ENCODE measurements around the gene AAK1.

The AAK1 gene

DNA sequence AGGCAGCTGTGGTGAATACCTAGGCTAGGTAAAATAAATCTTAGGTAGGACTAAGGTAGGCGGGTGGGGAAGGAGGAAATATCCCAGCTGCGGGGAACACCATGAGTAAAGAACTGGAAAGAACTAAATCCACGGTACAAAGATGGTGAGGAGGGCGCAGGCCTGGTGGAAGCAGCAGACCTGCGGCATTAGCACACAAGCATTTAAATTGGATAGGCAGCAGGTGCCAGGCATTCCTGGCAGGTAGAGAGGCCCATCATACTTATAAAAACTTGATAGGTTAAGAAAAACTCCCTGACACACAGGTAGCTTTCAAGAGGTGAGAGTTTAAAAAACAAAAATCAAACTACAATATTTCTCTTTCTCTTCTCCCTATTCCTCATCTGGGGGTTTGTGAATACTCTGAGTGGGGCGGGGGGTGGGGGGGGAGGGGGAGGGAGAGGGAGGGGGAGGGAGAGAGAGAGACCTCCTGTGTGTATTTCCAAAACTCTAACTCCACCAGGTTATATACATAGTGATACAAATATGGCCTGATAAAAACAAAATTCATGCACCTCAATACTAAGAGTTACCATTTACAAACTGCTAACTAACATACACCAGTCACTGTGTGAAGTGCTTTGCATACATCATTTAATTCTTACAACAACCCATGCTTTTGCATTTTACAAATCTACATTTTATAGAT, 13.5 kb downstream of the AAK1 start:
- Histone ChIP-seq H3K4me1 (ENCODE audit: insufficient read depth, poor library complexity, severe bottlenecking) (no peaks in the 10 kb centered on the region), H3K27me3 (ENCODE audit: insufficient read depth, poor library complexity, severe bottlenecking) (no peaks in the 10 kb centered on the region), H3K4me3 (ENCODE audit: severe bottlenecking) (no peak overlapping the region), H3K36me3 (ENCODE audit: low read depth) (no peaks in the 10 kb centered on the region), H3K9me3 (ENCODE audit: severe bottlenecking) (no peaks in the 10 kb centered on the region), H3K27ac (ENCODE audit: poor library complexity, severe bottlenecking) (no peak overlapping the region)
- ATAC-seq (ENCODE audit: low read depth) (no peak), DNase-seq (ENCODE audit: low spot score) (no peak)
- TF ChIP-seq, protein P1, sequence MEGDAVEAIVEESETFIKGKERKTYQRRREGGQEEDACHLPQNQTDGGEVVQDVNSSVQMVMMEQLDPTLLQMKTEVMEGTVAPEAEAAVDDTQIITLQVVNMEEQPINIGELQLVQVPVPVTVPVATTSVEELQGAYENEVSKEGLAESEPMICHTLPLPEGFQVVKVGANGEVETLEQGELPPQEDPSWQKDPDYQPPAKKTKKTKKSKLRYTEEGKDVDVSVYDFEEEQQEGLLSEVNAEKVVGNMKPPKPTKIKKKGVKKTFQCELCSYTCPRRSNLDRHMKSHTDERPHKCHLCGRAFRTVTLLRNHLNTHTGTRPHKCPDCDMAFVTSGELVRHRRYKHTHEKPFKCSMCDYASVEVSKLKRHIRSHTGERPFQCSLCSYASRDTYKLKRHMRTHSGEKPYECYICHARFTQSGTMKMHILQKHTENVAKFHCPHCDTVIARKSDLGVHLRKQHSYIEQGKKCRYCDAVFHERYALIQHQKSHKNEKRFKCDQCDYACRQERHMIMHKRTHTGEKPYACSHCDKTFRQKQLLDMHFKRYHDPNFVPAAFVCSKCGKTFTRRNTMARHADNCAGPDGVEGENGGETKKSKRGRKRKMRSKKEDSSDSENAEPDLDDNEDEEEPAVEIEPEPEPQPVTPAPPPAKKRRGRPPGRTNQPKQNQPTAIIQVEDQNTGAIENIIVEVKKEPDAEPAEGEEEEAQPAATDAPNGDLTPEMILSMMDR (IDR thresholded peaks at IDR 0.05; ENCODE audit: poor library complexity, severe bottlenecking) = no peak

DNA sequence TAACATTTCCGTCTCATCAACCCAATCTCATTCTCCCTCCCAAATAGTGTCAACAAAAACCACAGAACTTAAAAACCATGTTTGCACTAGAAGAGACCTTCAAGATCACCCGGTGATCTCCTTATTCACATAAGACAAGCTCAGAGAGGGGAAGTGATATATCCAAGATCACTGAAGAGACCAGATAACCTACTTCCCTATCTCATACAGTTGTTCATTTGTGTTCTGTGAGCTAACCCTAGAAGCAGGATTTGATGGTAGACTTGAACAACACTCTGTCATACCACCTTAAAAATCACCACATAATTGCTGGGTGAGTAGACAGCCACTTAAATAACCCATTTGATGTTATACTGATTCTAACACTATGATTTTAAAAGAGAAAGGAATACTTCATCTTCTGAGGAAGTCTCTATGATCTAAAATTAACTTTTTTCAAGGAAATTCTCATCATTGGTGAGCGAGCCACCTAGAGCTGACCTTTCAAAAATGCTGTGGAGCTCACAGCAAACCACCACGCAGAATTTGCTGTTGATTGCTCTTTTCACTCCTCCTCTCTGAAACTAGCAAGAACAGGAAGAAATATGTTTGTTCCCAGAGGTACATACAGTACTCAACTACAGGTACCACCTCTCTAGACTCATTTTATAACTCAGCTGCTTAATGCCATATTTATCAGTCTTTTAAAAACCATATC, 15.1 kb downstream of the AAK1 start:
- Histone ChIP-seq H3K27me3 (ENCODE audit: insufficient read depth, poor library complexity, severe bottlenecking) (no peaks in the 10 kb centered on the region), H3K4me1 (ENCODE audit: insufficient read depth, poor library complexity, severe bottlenecking) (no peaks in the 10 kb centered on the region), H3K4me3 (ENCODE audit: severe bottlenecking) (no peak overlapping the region), H3K36me3 (ENCODE audit: low read depth) (no peaks in the 10 kb centered on the region), H3K27ac (ENCODE audit: poor library complexity, severe bottlenecking) (no peak overlapping the region), H3K9me3 (ENCODE audit: severe bottlenecking) (no peaks in the 10 kb centered on the region)
- ATAC-seq (ENCODE audit: low read depth) (no peak), DNase-seq (ENCODE audit: low spot score) (no peak)
- TF ChIP-seq, protein P1 (IDR thresholded peaks at IDR 0.05; ENCODE audit: poor library complexity, severe bottlenecking) = no peak

DNA sequence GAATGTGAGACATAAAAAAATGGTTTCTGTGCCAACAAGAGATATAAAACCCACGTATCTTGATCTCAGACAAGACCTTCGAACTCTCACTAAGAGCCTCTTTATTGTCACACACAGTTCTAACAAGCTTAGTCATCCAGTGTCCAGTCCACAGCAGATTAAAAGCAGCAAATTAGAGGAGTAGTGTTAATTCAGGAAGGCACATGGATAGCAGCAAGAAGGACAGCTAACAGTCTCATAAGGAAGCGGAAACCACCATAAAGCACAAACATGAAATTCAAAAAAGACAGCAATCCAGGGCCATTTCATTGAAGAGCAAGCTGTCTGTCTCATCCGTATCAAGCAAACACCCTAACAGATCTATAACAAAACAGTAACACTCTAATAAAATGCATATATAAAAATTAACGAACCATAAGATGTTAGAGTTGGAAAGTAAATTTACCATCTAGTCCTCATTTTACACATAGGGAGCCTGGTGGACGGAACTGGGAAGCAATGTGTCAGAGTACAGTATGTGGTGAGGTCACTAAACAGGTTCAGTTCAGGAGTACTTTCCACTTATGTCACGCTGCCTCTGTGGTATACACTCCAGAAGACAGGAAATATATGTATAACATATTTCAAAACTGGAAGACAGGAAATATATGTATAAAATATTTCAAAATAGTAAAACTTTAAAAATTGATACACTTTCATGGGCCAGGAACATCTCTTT, 18.3 kb downstream of the AAK1 start:
- Histone ChIP-seq H3K27ac (ENCODE audit: poor library complexity, severe bottlenecking) (no peak overlapping the region), H3K27me3 (ENCODE audit: insufficient read depth, poor library complexity, severe bottlenecking) (no peaks in the 10 kb centered on the region), H3K4me1 (ENCODE audit: insufficient read depth, poor library complexity, severe bottlenecking) (no peaks in the 10 kb centered on the region), H3K4me3 (ENCODE audit: severe bottlenecking) (no peak overlapping the region), H3K9me3 (ENCODE audit: severe bottlenecking) (no peaks in the 10 kb centered on the region), H3K36me3 (ENCODE audit: low read depth) (no peaks in the 10 kb centered on the region)
- no peak for DNase-seq (ENCODE audit: low spot score)
- ATAC-seq (ENCODE audit: low read depth) = no peak
- TF ChIP-seq, protein P1 (IDR thresholded peaks at IDR 0.05; ENCODE audit: poor library complexity, severe bottlenecking) = no peak

DNA sequence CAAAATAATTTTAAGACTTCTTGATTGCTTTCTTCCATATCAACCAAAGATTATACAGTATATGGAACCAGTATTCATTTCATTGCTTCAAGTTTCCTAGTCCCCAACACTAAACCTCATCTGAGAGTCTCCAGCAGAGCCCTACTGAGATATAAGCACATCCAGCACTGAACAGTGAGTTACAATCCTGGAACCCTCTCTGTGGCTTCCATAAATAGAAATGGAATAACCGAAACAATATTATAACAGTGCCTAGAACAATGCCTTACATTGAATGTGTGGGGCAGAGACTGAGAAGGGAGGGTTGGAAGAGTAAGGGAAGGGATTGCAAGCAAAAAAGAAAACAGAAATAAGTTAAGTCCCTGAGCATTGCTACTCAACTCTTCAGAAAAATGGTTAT, 18.9 kb downstream of the AAK1 start:
- no peaks in the 10 kb centered on the region for H3K4me1 ChIP-seq (ENCODE audit: insufficient read depth, poor library complexity, severe bottlenecking)
- no peaks in the 10 kb centered on the region for H3K27me3 ChIP-seq (ENCODE audit: insufficient read depth, poor library complexity, severe bottlenecking)
- DNase-seq (ENCODE audit: low spot score) = no peak

More for the DNA sequence above, 18.9 kb downstream of the AAK1 start:
- Histone ChIP-seq H3K4me3 (ENCODE audit: severe bottlenecking) (no peak overlapping the region), H3K36me3 (ENCODE audit: low read depth) (no peaks in the 10 kb centered on the region), H3K27ac (ENCODE audit: poor library complexity, severe bottlenecking) (no peak overlapping the region), H3K9me3 (ENCODE audit: severe bottlenecking) (no peaks in the 10 kb centered on the region)
- ATAC-seq (ENCODE audit: low read depth) = no peak
- TF ChIP-seq, protein P1 (IDR thresholded peaks at IDR 0.05; ENCODE audit: poor library complexity, severe bottlenecking) = no peak

All from RWPE2 (cell line).